GM18502 (cell line): Measurements from ENCODE around the gene FXR2.

Source experiments
- ATAC-seq: cut with Tn5 transposase; IDR thresholded peaks from one replicate; pipeline ENCODE4 v1.9.1; 2021; ENCODE audit warnings: mild to moderate bottlenecking; ENCODE audit not compliant: unreplicated experiment, poor library complexity

FXR2 gene

GRCh38 chr17:7556627-7557026, 58.1 kb downstream of the FXR2 start:
- ATAC-seq = no peak

DNA sequence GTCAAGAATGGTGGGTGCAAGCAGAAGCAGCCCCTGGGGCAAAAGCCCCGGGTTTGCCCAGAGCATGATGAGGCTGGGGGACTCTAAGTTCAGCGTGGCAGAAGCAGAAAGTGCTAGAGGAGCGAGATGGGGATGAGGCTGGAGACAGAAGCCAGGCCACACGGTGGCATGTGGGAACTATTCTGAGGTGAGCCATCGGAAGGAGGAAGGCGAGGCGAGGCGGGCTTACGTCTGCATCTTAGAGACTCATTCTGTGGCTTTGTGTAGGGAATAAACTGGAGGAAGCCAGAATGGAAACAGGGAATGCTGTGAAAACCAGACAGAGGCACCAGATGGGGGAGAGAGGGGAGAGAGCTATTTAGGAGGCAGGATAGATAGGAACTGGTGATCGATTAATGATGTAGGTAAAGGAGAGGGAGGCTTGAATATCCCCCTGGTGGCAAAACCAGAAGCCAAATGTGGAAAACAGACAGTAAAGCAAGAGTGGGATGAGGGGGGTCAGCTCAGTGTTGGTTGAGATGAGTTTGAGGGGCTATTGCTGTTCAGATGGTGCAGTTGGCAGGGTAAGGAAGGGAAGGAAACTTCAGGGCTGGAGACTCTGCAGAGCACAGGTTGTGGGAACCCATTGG, 59.3 kb downstream of the FXR2 start:
- ATAC-seq = no peak

DNA sequence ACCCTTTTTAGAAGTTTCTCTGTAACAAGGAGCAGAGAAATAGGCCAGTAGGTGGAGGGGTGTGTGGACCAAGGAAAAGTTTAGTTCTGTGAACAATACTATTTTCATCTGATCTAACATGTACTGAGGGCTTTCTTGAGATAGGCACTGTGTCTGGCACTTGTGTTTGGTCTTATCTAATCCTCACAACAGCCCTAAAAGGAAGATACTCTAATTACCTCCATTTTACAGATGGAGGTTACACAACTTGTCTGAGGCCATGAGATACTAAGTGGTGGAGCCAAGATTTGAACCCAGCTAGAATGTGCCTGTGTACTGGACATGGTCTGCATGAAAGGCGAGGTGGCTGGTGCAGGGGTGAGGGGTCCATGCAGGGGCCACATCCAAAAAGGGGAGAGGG, 61.3 kb downstream of the FXR2 start:
- ATAC-seq = no peak

DNA sequence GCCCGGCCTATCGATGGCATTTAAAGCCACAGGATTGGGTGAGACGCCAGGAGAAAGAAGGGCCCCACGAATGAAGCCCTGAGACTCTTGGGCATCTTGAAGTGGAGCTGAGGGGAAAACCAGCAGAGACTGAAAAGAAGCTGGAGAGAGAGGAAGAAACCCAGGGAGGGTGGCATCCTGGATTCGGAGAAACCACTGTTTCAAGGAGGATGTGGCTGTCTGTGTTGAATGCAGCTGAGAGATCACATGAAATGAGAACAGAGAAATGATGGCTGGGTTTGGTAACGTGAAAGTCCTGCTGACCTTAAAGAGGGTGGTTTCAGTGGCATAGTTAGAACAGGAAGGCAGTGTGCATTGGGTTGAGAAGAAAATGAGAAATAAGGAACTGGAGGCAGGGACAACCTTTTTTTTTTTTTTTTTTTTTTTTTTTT, 62.1 kb downstream of the FXR2 start:
- ATAC-seq = peak; percentile 68

DNA sequence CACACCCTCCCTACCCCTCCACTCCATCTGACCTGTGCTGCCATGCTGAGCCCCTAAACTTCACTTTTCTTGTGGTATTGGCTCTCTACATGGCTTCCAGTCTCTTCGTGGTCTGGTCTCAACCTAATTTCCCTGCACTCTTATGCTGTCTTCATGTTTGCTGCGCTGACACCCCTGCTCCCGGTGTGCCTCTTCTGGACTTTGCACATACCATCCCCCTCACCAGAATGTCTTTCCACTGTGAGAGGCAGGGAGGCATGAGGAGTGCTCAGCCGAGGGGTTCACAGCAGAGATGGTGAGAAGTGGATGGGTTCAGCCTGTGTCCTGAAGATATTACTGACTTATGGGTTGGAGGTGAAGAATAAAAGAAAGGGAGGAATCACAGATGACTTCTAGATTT, 63.3 kb downstream of the FXR2 start:
- no peak for ATAC-seq

- no peak for ATAC-seq
Measured at GRCh38 chr17:7550344-7550743, 64.4 kb downstream of the FXR2 start.

GRCh38 chr17:7549401-7550055, 65.2 kb downstream of the FXR2 start:
- no peak for ATAC-seq

GRCh38 chr17:7548585-7549400, 65.9 kb downstream of the FXR2 start, which contains the start of gene TNFSF12:
TSS of gene TNFSF12 (plus strand) at chr17:7549058. CDS start at chr17:7549154, 96 bp downstream.
- no peak for ATAC-seq

GRCh38 chr17:7544911-7545310, 69.8 kb downstream of the FXR2 start:
- ATAC-seq = no peak
